ENCODE data around the gene STX19. TPM values are rescaled to one million over a fixed set of nuclear protein-coding genes. Genes with fewer than 3 reads are reported as not detected.

STX19 gene
- total RNA-seq, 1 experiment from 2014 or later = not detected

Other genes starting within 250 kb of the STX19 start
- gene PROS1, start 54.7 kb downstream of the STX19 start, total RNA-seq (2022) = 19.4 and 23.4 TPM in 2 replicates
- 7.6 and 7.7 TPM in 2 replicates for gene ARL13B, start 48.4 kb downstream of the STX19 start, total RNA-seq (2022)
- gene DHFR2, start 34.3 kb upstream of the STX19 start, total RNA-seq (2022) = 3.3 and 3.7 TPM in 2 replicates
- gene NSUN3, start 34.5 kb upstream of the STX19 start, total RNA-seq (2022) = 7.1 and 9.6 TPM in 2 replicates

All from Caco-2 (cell line).